NCI-H1048 (cell line): ENCODE measurements around the gene ORAI1.
"Not testable (repeated sequence)": the region's sequence is repeated elsewhere in the genome, so short reads cannot be mapped to it uniquely, and the experiment has no call there.

Experiments
- DNase-seq: peaks from one replicate; lab custom pipeline; 2025; lab: John Stamatoyannopoulos, UW

The ORAI1 gene

GRCh38 chr12:121649322-121649721 is 23.0 kb downstream of the ORAI1 start:
- no peak for DNase-seq

GRCh38 chr12:121649819-121650353 is 23.6 kb downstream of the ORAI1 start:
- DNase-seq: no peak

- no peak for DNase-seq
Observed at GRCh38 chr12:121651320-121651719, 25.0 kb downstream of the ORAI1 start.

GRCh38 chr12:121652767-121653497 is 26.6 kb downstream of the ORAI1 start:
- no peak for DNase-seq

GRCh38 chr12:121653999-121654398 is 27.7 kb downstream of the ORAI1 start:
- DNase-seq: no peak

- DNase-seq: no peak
Observed at GRCh38 chr12:121656122-121656521, 29.8 kb downstream of the ORAI1 start.

GRCh38 chr12:121657305-121658008 is 31.1 kb downstream of the ORAI1 start:
- no peak for DNase-seq

GRCh38 chr12:121661353-121662105 is 35.2 kb downstream of the ORAI1 start:
- DNase-seq: not testable (repeated sequence)

- DNase-seq: no peak
Observed at GRCh38 chr12:121663610-121663929, 37.2 kb downstream of the ORAI1 start.

GRCh38 chr12:121666829-121667228 is 40.5 kb downstream of the ORAI1 start:
- DNase-seq: not testable (repeated sequence)

- no peak for DNase-seq
Observed at GRCh38 chr12:121668750-121669520, 42.6 kb downstream of the ORAI1 start.

GRCh38 chr12:121669521-121669900 is 43.2 kb downstream of the ORAI1 start, which contains the start of gene MORN3:
Gene MORN3, minus strand, starts transcription at chr12:121669654. Its CDS starts 171 bp downstream, at chr12:121669483.
- DNase-seq: no peak

GRCh38 chr12:121673013-121673511 is 46.7 kb downstream of the ORAI1 start:
- DNase-seq: no peak

- DNase-seq: no peak
Observed at GRCh38 chr12:121676190-121676589, 49.9 kb downstream of the ORAI1 start.

GRCh38 chr12:121678305-121678704 is 52.0 kb downstream of the ORAI1 start:
- no peak for DNase-seq

GRCh38 chr12:121678716-121679300 is 52.5 kb downstream of the ORAI1 start:
- no peak for DNase-seq

GRCh38 chr12:121679661-121680197 is 53.4 kb downstream of the ORAI1 start:
- not testable (repeated sequence) for DNase-seq

GRCh38 chr12:121688966-121689365 is 62.6 kb downstream of the ORAI1 start:
- DNase-seq: no peak

GRCh38 chr12:121689430-121689829 is 63.1 kb downstream of the ORAI1 start:
- DNase-seq: no peak
